GM12891 (cell line): ENCODE data around the gene MAP4K4.

Experiments used
- PAX5 ChIP-seq: IDR thresholded peaks from 2 replicates; pipeline ENCODE4 v1.6.1; 2011; ENCODE audit warnings: low read length, moderate library complexity, mild to moderate bottlenecking; ENCODE audit not compliant: insufficient read depth, severe bottlenecking
- POLR2A ChIP-seq: IDR thresholded peaks from 2 replicates; pipeline ENCODE4 v1.6.1; 2011; ENCODE audit warnings: low read depth, low read length, control low read depth
- POLR2AphosphoS5 ChIP-seq: IDR thresholded peaks from 2 replicates; pipeline ENCODE4 v1.6.1; 2011; ENCODE audit warnings: low read depth, low read length, control low read depth
- POU2F2 ChIP-seq: IDR thresholded peaks from 2 replicates; pipeline ENCODE4 v1.6.1; 2011; ENCODE audit warnings: low read depth, mild to moderate bottlenecking, control low read depth, low read length, moderate library complexity
- SPI1 ChIP-seq: IDR thresholded peaks from 2 replicates; pipeline ENCODE4 v1.6.1; 2011; ENCODE audit warnings: low read depth, low read length, control low read depth
- TAF1 ChIP-seq: IDR thresholded peaks from 2 replicates; pipeline ENCODE4 v1.6.1; 2011; ENCODE audit warnings: low read depth, low read length, control low read depth

- no peak for TF ChIP-seq POLR2A
- TF ChIP-seq POLR2AphosphoS5, result no peak
- no peak for TF ChIP-seq TAF1
- no peak for TF ChIP-seq PAX5
- TF ChIP-seq SPI1, result no peak
- TF ChIP-seq POU2F2, result no peak
Measured at GRCh38 chr2:101751276-101751815, 53.8 kb downstream of the MAP4K4 start.
